Mammary epithelial cell (primary cell): Measurements from ENCODE around the gene PTPN21.

Source experiments
- EZH2 ChIP-seq: IDR thresholded peaks from 2 replicates; pipeline ENCODE4 v1.6.1; 2012; ENCODE audit warnings: low read length, inconsistent platforms, borderline replicate concordance
- TF ChIP-seq, protein P1 (sequence below), 2 donors: IDR thresholded peaks in 1 of 2; conservative IDR thresholded peaks in 1 of 2; 2 replicates each; pipeline ENCODE4 v1.5.1; 2011 to 2012; ENCODE audit warnings: inconsistent platforms in 2 of 2, low read length in 2 of 2, mild to moderate bottlenecking in 2 of 2, control low read depth in 1 of 2, low read depth in 1 of 2; ENCODE audit not compliant: insufficient read depth in 1 of 2; ENCODE audit errors: extremely low read depth in 1 of 2

DNA sequence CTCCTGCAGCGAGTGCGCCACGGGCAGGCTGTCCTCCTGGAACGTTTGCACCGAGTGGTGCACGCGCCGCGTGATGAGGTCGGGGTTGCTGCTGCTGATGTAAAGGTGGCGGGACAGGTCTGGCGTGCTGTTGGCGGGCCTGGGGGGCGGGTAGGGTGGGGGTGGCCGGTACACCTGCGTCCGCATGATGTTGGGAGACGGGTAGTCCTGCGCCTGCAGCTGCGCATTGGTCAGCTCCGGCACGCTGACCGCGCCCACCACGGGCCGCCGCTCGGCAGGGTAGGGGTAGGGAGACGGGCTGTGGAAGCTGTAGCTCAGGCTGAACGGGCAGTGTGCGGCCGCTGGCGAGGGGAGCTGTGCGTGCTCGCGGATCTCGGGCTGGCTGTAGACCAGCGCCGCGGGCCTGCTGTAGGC lies 75.2 kb downstream of the PTPN21 start:
- TF ChIP-seq, protein P1, sequence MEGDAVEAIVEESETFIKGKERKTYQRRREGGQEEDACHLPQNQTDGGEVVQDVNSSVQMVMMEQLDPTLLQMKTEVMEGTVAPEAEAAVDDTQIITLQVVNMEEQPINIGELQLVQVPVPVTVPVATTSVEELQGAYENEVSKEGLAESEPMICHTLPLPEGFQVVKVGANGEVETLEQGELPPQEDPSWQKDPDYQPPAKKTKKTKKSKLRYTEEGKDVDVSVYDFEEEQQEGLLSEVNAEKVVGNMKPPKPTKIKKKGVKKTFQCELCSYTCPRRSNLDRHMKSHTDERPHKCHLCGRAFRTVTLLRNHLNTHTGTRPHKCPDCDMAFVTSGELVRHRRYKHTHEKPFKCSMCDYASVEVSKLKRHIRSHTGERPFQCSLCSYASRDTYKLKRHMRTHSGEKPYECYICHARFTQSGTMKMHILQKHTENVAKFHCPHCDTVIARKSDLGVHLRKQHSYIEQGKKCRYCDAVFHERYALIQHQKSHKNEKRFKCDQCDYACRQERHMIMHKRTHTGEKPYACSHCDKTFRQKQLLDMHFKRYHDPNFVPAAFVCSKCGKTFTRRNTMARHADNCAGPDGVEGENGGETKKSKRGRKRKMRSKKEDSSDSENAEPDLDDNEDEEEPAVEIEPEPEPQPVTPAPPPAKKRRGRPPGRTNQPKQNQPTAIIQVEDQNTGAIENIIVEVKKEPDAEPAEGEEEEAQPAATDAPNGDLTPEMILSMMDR (conservative IDR thresholded peaks at IDR 0.05 in 1 of 2, IDR thresholded peaks at IDR 0.05 in 1 of 2; ENCODE audit: extremely low read depth in 1 of 2, insufficient read depth in 1 of 2, low read depth in 1 of 2, low read length in 2 of 2) = no peak
- no peak for TF ChIP-seq EZH2
